Measurements from ENCODE around the gene MEI1. TPM values are rescaled to one million over a fixed set of nuclear protein-coding genes. Genes with fewer than 3 reads are reported as not detected.
A peak's percentile ranks its signal among the peaks of the same experiment; 100 is the strongest.

MEI1 gene
- total and polyA plus RNA-seq, 2 of the 4 experiments (the other 2 are of a cell fraction) = 0.90 to 2.6 TPM

GRCh38 chr22:41696703-41697102, 2.6 kb upstream of the MEI1 start:
- TF ChIP-seq ELK1 (IDR thresholded peaks at IDR 0.05; ENCODE audit: borderline replicate concordance, low read depth, low read length) (no peak), MAZ (IDR thresholded peaks at IDR 0.05; ENCODE audit: borderline replicate concordance, low read depth, low read length) (no peak), MAFK (IDR thresholded peaks at IDR 0.05; ENCODE audit: low read depth, low read length) (no peak), FOS (IDR thresholded peaks at IDR 0.05; ENCODE audit: low read depth, low read length) (no peak), NFE2L2 (IDR thresholded peaks at IDR 0.05; ENCODE audit: low read depth, low read length) (no peak), SMC3 (IDR thresholded peaks at IDR 0.05; ENCODE audit: low read depth, low read length) (no peak), BHLHE40 (IDR thresholded peaks at IDR 0.05; ENCODE audit: low read depth, low read length) (no peak), CHD1 (IDR thresholded peaks at IDR 0.05; ENCODE audit: low read depth, low read length) (no peak), MXI1 (IDR thresholded peaks at IDR 0.05; ENCODE audit: borderline replicate concordance, low read depth, low read length) (no peak), CEBPB (IDR thresholded peaks at IDR 0.05; ENCODE audit: low read depth, low read length) (no peak), RAD21 (IDR thresholded peaks at IDR 0.05; ENCODE audit: low read length) (no peak), RFX5 (IDR thresholded peaks at IDR 0.05; ENCODE audit: low read depth, low read length) (no peak), POLR2A (IDR thresholded peaks at IDR 0.05; ENCODE audit: low read depth, low read length) (no peak)
- TF ChIP-seq, protein P1, sequence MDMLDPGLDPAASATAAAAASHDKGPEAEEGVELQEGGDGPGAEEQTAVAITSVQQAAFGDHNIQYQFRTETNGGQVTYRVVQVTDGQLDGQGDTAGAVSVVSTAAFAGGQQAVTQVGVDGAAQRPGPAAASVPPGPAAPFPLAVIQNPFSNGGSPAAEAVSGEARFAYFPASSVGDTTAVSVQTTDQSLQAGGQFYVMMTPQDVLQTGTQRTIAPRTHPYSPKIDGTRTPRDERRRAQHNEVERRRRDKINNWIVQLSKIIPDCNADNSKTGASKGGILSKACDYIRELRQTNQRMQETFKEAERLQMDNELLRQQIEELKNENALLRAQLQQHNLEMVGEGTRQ (IDR thresholded peaks at IDR 0.05; ENCODE audit: low read depth, low read length) = no peak
- H4K5ac ChIP-seq (ENCODE audit: low read depth, low read length) = peak overlapping the region; percentile 51
- H2AK5ac ChIP-seq (ENCODE audit: low read depth, low read length) = 0 out of 2 replicates have a peak overlapping the region, but pooled peaks have one; percentile 37
- no peak overlapping the region for H3K4ac ChIP-seq (ENCODE audit: low read depth, low read length)
- H3K23ac ChIP-seq (ENCODE audit: low read depth, low read length) = no peak overlapping the region
- POLR2A ChIA-PET (ENCODE audit: unreplicated experiment) = interaction anchor here (0.5 to 1.1 kb wide), 2 partner anchors 8 to 365 kb away, joined by 4 to 14 read pairs; partner anchors contain the start of gene SNU13
- 49% methylated on average over 7 of the region's 11 CpGs; no CpG with 5 or more reads in 1 of the 2 experiments for WGBS, 2 experiments (ENCODE audit: extremely low coverage in 2 of 2, insufficient read length in 1 of 2)
- DNase-seq = no peak
- 0 out of 2 replicates have a peak, but pooled peaks cover 3% of the 10 kb centered on the region for H3K9me1 ChIP-seq (ENCODE audit: insufficient read depth, low read length)
- no peak overlapping the region for H3K18ac ChIP-seq (ENCODE audit: low read depth, low read length)
- H2AK9ac ChIP-seq (replicated peaks; ENCODE audit: low read depth, low read length, poor library complexity) = peak overlapping the region; percentile 71
- H2BK15ac ChIP-seq (ENCODE audit: low read depth, low read length) = no peak overlapping the region
- H4K91ac ChIP-seq (ENCODE audit: insufficient read depth, low read depth, low read length) = peak overlapping the region; percentile 54; the same call in 1 of the 2 replicates
- H3K27me3 ChIP-seq (ENCODE audit: control insufficient read depth, insufficient read depth, low read length) = no peaks in the 10 kb centered on the region; the same call in 1 of the 2 replicates
- no peak overlapping the region for H3K14ac ChIP-seq (replicated peaks; ENCODE audit: low read depth, low read length)
- in situ Hi-C loops (cut with MboI; ENCODE audit: low sequenced_read_pairs) (loop anchor here (5.0 kb wide), 1 partner anchor 246 kb away; no protein-coding TSS in a partner anchor), dilution Hi-C loops (cut with HindIII; ENCODE audit: low sequenced_read_pairs, unreplicated experiment) (no loop called here), intact Hi-C loops (cut with micrococcal nuclease) (loop anchor here (1.0 to 2.0 kb wide), 2 partner anchors 50 to 245 kb away; no protein-coding TSS in a partner anchor)
- H4K20me1 ChIP-seq (ENCODE audit: insufficient read depth, low read length) = no peaks in the 10 kb centered on the region
- peak; percentile 7; the same call in 1 of the 2 replicates for ATAC-seq (ENCODE audit: low read depth)
- peaks cover 7% of the 10 kb centered on the region; the same call in 1 of the 2 replicates for H3K36me3 ChIP-seq (ENCODE audit: control insufficient read depth, insufficient read depth, low read length)
- CTCF ChIA-PET = interaction anchor here (0.6 to 2.2 kb wide), 22 partner anchors 9 to 777 kb away, joined by 3 to 26 read pairs (median 5); partner anchors contain the start of genes CCDC134, CENPM and SNU13
- H3K9me3 ChIP-seq (ENCODE audit: control insufficient read depth, insufficient read depth, low read length) = no peaks in the 10 kb centered on the region
- H3K56ac ChIP-seq (ENCODE audit: extremely low read depth, insufficient read depth, low read length) = no peak overlapping the region
- no TSS peak for BruUV-seq (replicated peaks)
- H3K4me2 ChIP-seq (ENCODE audit: low read depth, low read length) = no peak overlapping the region
- peaks cover 6% of the 10 kb centered on the region for H3K4me1 ChIP-seq (ENCODE audit: control insufficient read depth, insufficient read depth, low read length)
- H3K79me1 ChIP-seq (ENCODE audit: low read depth in 1 of 2, low read length in 2 of 2) = no peaks in the 10 kb centered on the region
- peak overlapping the region; percentile 27 to 92; a peak in 3 of 4 replicates for H4K8ac ChIP-seq (ENCODE audit: low read depth in 2 of 2, low read length in 2 of 2)
- no peak overlapping the region for H2BK5ac ChIP-seq (ENCODE audit: low read depth, low read length, poor library complexity, severe bottlenecking)
- H3K4me3 ChIP-seq (ENCODE audit: insufficient read depth, low read depth, low read length) = no peak overlapping the region
- H2BK20ac ChIP-seq (ENCODE audit: low read depth, low read length) = peak overlapping the region; percentile 14; the same call in 1 of the 2 replicates
- peak overlapping the region; percentile 96 for H2AFZ ChIP-seq (replicated peaks; ENCODE audit: low read length, poor library complexity)
- peak overlapping the region; percentile 44; the same call in 1 of the 2 replicates for H2BK120ac ChIP-seq (ENCODE audit: low read depth, low read length)
- peak overlapping the region; percentile 10; the same call in 1 of the 2 replicates for H3K9ac ChIP-seq (ENCODE audit: low read depth, low read length)
- H3K27ac ChIP-seq (ENCODE audit: insufficient read depth, low read length) = 0 out of 2 replicates have a peak overlapping the region, but pooled peaks have one; percentile 5
